ENCODE data around the gene TGFB2. TPM values are rescaled to one million over a fixed set of nuclear protein-coding genes. Genes with fewer than 3 reads are reported as not detected.

Gene TGFB2
- total RNA-seq, 1 experiment from 2014 or later = 2.5 TPM

DNA sequence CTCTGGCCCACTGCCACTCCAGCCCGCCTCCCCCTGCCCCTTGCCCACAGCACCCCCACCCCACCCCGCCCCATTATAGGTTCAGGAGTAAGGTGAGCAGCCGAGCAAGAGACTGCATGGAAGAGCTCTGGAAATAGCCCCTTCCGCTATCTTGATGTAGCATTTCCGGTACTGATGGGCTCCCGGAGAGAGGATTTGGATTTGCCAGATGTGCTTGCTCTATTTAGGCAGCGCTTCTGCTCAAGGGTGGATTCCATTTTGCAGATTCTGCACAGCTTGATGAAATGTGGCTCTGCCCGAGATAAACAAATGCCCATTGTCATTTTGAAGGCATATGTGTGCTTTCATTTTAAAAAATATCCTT is 6.9 kb downstream of the TGFB2 start (continued):
- TF ChIP-seq SOX15 (CRISPR knock-in tag; IDR thresholded peaks at IDR 0.05) = no peak

DNA sequence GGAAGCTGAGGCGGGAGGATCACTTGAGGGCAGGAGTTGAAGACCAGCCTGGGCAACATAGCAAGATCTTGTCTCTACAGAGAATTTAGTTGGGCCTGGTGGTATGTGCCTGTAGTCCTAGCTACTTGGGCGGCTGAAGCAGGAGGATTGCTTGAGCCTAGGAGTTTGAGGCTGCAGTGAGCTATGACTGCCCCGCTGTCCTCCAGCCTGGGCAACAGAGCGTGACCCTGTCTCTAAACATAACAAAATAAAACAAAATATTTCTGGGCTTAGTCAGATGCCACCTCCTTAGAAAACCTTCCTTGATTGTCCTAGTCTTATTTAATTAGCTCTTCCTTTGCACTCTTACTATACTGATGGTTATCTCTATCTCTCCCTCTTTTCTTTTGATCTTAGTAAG is 8.5 kb downstream of the TGFB2 start:
- no peak for ATAC-seq
- H3K27ac Mint-ChIP-seq = no peak overlapping the region
- H3K27me3 Mint-ChIP-seq (ENCODE audit: low read depth) = no peaks in the 10 kb centered on the region
- CTCF ChIA-PET = interaction anchor here (4.2 kb wide), 1 partner anchor 14 kb away, joined by 17 read pairs; no protein-coding TSS in a partner anchor
- POLR2A ChIA-PET = no interaction called here
- H3K4me3 Mint-ChIP-seq = no peak overlapping the region
- no peak for TF ChIP-seq CBFB (CRISPR knock-in tag; IDR thresholded peaks at IDR 0.05; ENCODE audit: low read depth)
- no peak for TF ChIP-seq ZNF121 (CRISPR knock-in tag; IDR thresholded peaks at IDR 0.05)
- TF ChIP-seq, protein P1, sequence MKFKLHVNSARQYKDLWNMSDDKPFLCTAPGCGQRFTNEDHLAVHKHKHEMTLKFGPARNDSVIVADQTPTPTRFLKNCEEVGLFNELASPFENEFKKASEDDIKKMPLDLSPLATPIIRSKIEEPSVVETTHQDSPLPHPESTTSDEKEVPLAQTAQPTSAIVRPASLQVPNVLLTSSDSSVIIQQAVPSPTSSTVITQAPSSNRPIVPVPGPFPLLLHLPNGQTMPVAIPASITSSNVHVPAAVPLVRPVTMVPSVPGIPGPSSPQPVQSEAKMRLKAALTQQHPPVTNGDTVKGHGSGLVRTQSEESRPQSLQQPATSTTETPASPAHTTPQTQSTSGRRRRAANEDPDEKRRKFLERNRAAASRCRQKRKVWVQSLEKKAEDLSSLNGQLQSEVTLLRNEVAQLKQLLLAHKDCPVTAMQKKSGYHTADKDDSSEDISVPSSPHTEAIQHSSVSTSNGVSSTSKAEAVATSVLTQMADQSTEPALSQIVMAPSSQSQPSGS (CRISPR knock-in tag; IDR thresholded peaks at IDR 0.05; ENCODE audit: borderline replicate concordance, low read depth) = no peak
- TF ChIP-seq, protein P2, sequence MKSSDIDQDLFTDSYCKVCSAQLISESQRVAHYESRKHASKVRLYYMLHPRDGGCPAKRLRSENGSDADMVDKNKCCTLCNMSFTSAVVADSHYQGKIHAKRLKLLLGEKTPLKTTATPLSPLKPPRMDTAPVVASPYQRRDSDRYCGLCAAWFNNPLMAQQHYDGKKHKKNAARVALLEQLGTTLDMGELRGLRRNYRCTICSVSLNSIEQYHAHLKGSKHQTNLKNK (CRISPR knock-in tag; IDR thresholded peaks at IDR 0.05) = no peak
- TF ChIP-seq FOXP1 (CRISPR knock-in tag; IDR thresholded peaks at IDR 0.05; ENCODE audit: borderline replicate concordance) = no peak
- TF ChIP-seq NFATC4 (CRISPR knock-in tag; IDR thresholded peaks at IDR 0.05) = no peak
- no peak for TF ChIP-seq GRHL2 (CRISPR knock-in tag; IDR thresholded peaks at IDR 0.05; ENCODE audit: insufficient replicate concordance, severe bottlenecking)
- TF ChIP-seq ZBTB21 (CRISPR knock-in tag; IDR thresholded peaks at IDR 0.05; ENCODE audit: borderline replicate concordance) = no peak
- TF ChIP-seq, protein P3, sequence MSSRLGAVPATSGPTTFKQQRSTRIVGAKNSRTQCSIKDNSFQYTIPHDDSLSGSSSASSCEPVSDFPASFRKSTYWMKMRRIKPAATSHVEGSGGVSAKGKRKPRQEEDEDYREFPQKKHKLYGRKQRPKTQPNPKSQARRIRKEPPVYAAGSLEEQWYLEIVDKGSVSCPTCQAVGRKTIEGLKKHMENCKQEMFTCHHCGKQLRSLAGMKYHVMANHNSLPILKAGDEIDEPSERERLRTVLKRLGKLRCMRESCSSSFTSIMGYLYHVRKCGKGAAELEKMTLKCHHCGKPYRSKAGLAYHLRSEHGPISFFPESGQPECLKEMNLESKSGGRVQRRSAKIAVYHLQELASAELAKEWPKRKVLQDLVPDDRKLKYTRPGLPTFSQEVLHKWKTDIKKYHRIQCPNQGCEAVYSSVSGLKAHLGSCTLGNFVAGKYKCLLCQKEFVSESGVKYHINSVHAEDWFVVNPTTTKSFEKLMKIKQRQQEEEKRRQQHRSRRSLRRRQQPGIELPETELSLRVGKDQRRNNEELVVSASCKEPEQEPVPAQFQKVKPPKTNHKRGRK (CRISPR knock-in tag; IDR thresholded peaks at IDR 0.05; ENCODE audit: borderline replicate concordance) = no peak
- no peak for DNase-seq (ENCODE audit: low spot score)
- no peaks in the 10 kb centered on the region for H3K36me3 Mint-ChIP-seq
- peaks cover 50% of the 10 kb centered on the region for H3K4me1 Mint-ChIP-seq
- H3K9me3 Mint-ChIP-seq = no peaks in the 10 kb centered on the region

DNA sequence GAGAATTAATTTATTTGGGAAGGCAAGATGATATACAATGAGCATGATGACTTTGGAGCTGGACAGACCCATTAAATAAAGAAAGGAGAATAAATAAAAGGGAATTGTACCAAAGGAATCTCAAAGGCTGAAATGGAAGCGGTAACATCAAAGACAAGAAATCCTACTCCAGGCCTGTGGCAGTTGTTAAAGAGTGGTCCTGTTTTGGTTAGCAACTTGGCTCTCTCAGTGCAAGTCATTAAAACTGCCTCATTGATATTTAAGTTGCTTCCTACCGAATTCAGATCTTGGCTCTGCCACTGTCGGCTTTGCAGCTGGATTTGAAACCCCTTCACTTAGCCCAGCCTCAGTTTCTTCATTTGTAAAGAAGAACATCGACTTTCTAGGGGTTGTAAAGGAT is 10.1 kb downstream of the TGFB2 start:
- H3K27me3 Mint-ChIP-seq (ENCODE audit: low read depth) = no peaks in the 10 kb centered on the region
- TF ChIP-seq, protein P4, sequence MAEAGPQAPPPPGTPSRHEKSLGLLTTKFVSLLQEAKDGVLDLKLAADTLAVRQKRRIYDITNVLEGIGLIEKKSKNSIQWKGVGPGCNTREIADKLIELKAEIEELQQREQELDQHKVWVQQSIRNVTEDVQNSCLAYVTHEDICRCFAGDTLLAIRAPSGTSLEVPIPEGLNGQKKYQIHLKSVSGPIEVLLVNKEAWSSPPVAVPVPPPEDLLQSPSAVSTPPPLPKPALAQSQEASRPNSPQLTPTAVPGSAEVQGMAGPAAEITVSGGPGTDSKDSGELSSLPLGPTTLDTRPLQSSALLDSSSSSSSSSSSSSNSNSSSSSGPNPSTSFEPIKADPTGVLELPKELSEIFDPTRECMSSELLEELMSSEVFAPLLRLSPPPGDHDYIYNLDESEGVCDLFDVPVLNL (CRISPR knock-in tag; IDR thresholded peaks at IDR 0.05; ENCODE audit: borderline replicate concordance, low read depth) = no peak
- no peak for TF ChIP-seq HMGA2 (CRISPR knock-in tag; IDR thresholded peaks at IDR 0.05)
- ChIA-PET POLR2A (no interaction called here), CTCF (interaction anchor here (4.2 kb wide), 1 partner anchor 16 kb away, joined by 17 read pairs; no protein-coding TSS in a partner anchor)
- no peaks in the 10 kb centered on the region for H3K9me3 Mint-ChIP-seq
- H3K4me1 Mint-ChIP-seq = peaks cover 46% of the 10 kb centered on the region
- no peak overlapping the region for H3K27ac Mint-ChIP-seq
- no peak for ATAC-seq
- DNase-seq (ENCODE audit: low spot score) = no peak
- no peak overlapping the region for H3K4me3 Mint-ChIP-seq
- H3K36me3 Mint-ChIP-seq = no peaks in the 10 kb centered on the region

DNA sequence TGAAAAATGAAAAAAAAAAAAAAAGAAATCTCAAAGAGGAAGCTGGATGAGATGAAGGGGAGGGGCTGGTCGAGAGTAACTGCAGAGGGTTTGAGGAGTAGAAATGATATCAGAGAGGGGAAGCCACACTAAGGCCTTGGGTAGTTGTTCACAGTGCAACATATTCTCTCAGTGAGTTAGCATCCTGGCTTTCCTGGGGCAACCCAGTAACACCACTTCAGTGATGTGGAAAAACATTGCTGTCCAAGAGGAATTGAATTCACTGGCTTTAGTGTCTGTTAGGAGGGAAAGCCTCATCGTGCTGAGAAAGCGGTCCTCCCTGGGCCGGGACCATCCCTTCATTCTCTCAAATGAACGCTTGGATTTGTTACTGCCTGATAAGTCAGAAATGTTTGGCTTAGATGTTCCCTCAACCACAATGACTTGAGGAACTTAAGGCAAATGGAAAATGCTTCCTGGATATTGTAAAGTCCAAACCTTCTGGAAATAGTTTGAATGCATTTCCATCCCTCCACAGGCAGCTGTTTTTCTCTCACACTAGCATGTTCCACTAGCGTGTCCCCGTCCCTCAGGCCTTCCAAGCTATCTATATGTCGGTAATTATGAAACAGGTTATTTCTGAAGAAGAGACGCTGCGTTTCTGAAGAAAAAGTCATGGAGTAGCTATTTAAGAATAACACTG is 12.2 kb downstream of the TGFB2 start:
- DNase-seq (ENCODE audit: low spot score) = no peak
- Mint-ChIP-seq H3K9me3 (no peaks in the 10 kb centered on the region), H3K4me3 (no peak overlapping the region), H3K4me1 (peaks cover 36% of the 10 kb centered on the region), H3K27me3 (ENCODE audit: low read depth) (no peaks in the 10 kb centered on the region), H3K36me3 (no peaks in the 10 kb centered on the region), H3K27ac (no peak overlapping the region)
- no peak for ATAC-seq
- ChIA-PET POLR2A (no interaction called here), CTCF (interaction anchor here (0.6 kb wide), 1 partner anchor 562 kb away, joined by 3 read pairs; no protein-coding TSS in a partner anchor)
- no peak for TF ChIP-seq MYBL2 (CRISPR knock-in tag; IDR thresholded peaks at IDR 0.05)
- TF ChIP-seq, protein P5, sequence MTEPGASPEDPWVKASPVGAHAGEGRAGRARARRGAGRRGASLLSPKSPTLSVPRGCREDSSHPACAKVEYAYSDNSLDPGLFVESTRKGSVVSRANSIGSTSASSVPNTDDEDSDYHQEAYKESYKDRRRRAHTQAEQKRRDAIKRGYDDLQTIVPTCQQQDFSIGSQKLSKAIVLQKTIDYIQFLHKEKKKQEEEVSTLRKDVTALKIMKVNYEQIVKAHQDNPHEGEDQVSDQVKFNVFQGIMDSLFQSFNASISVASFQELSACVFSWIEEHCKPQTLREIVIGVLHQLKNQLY (CRISPR knock-in tag; IDR thresholded peaks at IDR 0.05) = no peak
- no peak for TF ChIP-seq CREM (CRISPR knock-in tag; IDR thresholded peaks at IDR 0.05)
- TF ChIP-seq NR1H2 (CRISPR knock-in tag; IDR thresholded peaks at IDR 0.05) = no peak
- TF ChIP-seq EMX1 (CRISPR knock-in tag; IDR thresholded peaks at IDR 0.05) = no peak
- no peak for TF ChIP-seq ZNF317 (CRISPR knock-in tag; IDR thresholded peaks at IDR 0.05; ENCODE audit: borderline replicate concordance, low read depth)
- no peak for TF ChIP-seq JAZF1 (CRISPR knock-in tag; IDR thresholded peaks at IDR 0.05)
- TF ChIP-seq, protein P6, sequence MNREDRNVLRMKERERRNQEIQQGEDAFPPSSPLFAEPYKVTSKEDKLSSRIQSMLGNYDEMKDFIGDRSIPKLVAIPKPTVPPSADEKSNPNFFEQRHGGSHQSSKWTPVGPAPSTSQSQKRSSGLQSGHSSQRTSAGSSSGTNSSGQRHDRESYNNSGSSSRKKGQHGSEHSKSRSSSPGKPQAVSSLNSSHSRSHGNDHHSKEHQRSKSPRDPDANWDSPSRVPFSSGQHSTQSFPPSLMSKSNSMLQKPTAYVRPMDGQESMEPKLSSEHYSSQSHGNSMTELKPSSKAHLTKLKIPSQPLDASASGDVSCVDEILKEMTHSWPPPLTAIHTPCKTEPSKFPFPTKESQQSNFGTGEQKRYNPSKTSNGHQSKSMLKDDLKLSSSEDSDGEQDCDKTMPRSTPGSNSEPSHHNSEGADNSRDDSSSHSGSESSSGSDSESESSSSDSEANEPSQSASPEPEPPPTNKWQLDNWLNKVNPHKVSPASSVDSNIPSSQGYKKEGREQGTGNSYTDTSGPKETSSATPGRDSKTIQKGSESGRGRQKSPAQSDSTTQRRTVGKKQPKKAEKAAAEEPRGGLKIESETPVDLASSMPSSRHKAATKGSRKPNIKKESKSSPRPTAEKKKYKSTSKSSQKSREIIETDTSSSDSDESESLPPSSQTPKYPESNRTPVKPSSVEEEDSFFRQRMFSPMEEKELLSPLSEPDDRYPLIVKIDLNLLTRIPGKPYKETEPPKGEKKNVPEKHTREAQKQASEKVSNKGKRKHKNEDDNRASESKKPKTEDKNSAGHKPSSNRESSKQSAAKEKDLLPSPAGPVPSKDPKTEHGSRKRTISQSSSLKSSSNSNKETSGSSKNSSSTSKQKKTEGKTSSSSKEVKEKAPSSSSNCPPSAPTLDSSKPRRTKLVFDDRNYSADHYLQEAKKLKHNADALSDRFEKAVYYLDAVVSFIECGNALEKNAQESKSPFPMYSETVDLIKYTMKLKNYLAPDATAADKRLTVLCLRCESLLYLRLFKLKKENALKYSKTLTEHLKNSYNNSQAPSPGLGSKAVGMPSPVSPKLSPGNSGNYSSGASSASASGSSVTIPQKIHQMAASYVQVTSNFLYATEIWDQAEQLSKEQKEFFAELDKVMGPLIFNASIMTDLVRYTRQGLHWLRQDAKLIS (CRISPR knock-in tag; IDR thresholded peaks at IDR 0.05; ENCODE audit: borderline replicate concordance) = no peak
- TF ChIP-seq, protein P7, sequence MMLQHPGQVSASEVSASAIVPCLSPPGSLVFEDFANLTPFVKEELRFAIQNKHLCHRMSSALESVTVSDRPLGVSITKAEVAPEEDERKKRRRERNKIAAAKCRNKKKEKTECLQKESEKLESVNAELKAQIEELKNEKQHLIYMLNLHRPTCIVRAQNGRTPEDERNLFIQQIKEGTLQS (CRISPR knock-in tag; conservative IDR thresholded peaks at IDR 0.05) = no peak

All from WTC11 (cell line).